ENCODE measurements around the gene PPP1R37.

Gene PPP1R37

DNA sequence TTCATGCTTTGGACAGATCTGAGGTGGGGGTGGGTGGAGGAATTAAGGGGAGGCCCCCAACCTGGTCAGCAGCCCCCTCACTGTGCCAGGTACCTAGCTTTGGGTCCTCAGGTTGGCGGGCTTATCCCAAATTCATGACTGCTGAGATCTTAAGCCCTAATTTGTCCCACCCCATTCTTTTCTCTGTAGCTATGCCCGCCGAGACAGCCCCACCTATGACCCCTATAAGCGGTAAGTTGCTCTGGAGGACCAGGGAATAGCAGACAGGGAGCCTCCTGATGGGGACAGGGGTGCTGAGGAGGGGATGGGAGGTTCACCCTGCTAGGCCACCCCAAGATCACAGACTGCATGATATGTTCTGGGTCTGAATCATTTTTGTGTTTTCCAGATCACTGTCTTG, 31.0 kb upstream of the PPP1R37 start:
- no peak for TF ChIP-seq POLR2A (IDR thresholded peaks at IDR 0.05; ENCODE audit: low read depth, low read length)
- FAIRE-seq = no peak
- no peak for DNase-seq (ENCODE audit: insufficient read length, low spot score)

DNA sequence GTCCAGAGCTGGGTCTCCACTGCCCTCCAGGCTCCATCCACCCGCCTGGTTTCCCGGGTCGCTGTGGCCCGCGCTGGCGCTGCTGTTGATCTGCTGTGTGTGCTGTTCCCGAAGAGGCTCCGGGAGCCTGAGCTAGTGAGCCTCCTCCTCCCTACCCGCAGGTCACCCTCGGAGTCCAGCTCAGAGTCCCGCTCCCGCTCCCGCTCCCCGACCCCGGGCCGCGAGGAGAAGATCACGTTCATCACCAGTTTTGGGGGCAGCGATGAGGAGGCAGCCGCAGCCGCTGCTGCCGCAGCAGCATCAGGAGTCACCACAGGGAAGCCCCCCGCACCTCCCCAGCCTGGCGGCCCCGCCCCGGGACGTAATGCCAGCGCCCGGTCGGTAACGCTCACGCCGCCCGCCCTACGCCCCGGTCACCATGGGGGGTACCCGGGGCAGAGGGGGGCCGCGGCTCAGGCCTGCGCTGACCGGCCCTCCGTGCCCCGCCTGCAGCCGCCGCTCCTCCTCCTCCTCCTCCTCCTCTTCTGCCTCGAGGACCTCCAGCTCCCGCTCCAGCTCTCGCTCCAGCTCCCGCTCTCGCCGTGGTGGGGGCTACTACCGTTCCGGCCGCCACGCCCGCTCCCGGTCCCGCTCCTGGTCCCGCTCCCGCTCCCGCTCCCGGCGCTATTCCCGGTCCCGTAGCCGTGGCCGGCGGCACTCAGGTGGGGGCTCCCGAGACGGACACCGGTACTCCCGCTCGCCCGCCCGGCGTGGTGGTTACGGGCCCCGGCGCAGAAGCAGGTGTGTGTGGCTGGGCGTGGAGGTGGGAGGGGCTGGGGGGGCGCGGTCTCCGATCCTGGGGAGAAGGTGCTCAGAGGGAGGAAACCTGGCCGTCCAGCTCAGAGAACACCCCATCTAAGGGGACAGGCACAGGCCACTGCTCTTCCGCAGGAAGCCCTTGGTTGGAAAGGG, 28.9 kb upstream of the PPP1R37 start:
- no peak for TF ChIP-seq POLR2A (IDR thresholded peaks at IDR 0.05; ENCODE audit: low read depth, low read length)
- DNase-seq (ENCODE audit: insufficient read length, low spot score) = no peak
- no peak for FAIRE-seq

GRCh38 chr19:45066921-45067661, 25.9 kb upstream of the PPP1R37 start:
- no peak for TF ChIP-seq POLR2A (IDR thresholded peaks at IDR 0.05; ENCODE audit: low read depth, low read length)
- FAIRE-seq (no peak), DNase-seq (ENCODE audit: insufficient read length, low spot score) (no peak)

DNA sequence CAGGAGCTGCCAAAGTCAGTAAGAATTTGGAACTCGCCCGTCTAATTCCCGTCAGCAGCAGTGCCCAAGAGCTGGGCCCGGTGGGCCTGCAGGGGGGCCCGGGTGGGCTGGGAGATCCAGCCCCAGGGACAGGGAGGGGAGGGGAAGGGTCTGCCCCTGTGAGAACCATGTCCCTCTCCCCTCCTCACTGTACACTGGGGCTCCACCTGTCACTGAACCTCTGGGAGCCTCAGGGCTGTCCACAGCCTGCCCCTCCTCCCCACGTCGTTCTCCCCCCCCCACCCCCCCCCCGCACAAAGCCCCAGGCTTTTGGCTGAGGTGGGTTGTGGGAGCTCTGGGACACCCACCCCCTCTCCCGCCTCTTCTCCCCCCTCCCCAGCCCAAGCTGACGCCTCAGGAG, 24.9 kb upstream of the PPP1R37 start:
- no peak for TF ChIP-seq POLR2A (IDR thresholded peaks at IDR 0.05; ENCODE audit: low read depth, low read length)
- no peak for FAIRE-seq

GRCh38 chr19:45069056-45069455, 23.9 kb upstream of the PPP1R37 start:
- peak; percentile 62 for DNase-seq (ENCODE audit: insufficient read length, low spot score)
- no peak for FAIRE-seq
- no peak for TF ChIP-seq POLR2A (IDR thresholded peaks at IDR 0.05; ENCODE audit: low read depth, low read length)

More for the DNA sequence above, 24.9 kb upstream of the PPP1R37 start:
- no peak for DNase-seq (ENCODE audit: insufficient read length, low spot score)

DNA sequence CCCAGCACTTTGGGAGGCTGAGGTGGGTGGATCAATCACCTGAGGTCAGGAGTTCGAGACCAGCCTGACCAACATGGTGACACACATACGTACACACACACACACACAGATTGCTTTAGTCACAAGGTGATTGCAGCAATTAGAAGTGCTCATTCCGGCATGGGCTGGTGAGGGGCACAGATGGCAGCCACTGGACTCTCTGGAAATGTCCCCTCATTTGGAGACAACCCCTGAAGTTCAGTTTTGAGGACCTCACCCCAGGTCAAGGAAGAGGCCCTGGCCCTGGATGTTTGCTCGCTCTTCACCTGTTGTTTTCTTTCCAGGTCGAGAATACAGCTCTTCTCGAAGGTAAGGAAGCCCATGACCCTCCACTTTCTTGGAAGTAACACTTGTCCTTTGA, 22.8 kb upstream of the PPP1R37 start:
- FAIRE-seq (no peak), DNase-seq (ENCODE audit: insufficient read length, low spot score) (no peak)
- TF ChIP-seq POLR2A (IDR thresholded peaks at IDR 0.05; ENCODE audit: low read depth, low read length) = no peak

DNA sequence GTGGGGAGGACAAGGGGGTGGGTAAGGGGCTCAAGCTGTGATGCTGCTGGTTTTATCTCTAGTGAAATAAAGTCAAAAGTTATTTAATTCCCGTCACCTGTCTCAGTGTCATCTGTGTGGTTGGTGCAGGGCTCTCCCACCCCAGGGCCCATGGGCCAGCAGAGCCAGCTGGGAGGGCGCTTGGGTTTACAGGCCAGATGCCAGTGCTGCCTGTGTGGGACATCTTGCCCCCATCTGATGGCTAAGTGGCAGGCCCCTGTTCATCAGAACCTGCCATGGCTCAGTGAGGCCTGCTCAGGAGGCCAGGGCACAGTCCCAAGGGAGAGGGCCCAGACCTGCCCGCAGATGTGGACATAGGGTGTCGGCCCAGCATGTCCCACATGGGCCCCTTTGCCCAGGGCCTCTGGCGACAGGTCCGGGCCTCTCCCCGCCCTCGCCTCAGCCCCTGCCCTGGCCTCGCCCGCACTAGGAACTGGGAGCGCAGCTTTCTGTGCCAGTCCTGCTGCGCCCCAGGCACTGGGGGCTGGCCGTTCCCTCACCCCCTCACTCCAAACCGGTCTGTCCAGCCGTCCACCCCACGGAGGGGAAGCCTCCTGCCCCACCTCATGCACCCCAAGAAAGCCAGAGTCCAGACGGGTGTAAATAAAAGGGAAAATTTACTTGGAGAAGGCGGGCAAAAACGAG, 22.0 kb upstream of the PPP1R37 start:
- no peak for DNase-seq (ENCODE audit: insufficient read length, low spot score)

DNA sequence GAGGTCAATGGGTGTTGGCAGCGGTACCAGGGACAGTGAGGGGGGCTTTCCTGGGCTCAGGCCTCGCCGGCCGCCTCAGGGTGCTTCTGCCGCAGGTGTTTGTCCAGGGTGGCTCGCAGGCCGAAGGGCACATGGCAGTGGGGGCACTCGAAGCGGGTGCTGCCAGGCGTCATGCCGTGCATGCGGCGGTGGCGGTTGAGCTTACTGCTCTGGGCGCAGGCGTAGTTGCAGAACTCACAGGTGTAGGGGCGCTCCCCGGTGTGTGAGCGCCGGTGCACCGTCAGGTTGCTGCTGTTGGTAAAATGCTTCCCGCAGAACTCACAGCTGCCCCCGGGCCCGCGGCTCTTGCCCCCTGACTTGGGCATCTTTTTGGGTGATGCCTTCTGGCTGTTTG, 21.4 kb upstream of the PPP1R37 start:
- FAIRE-seq (no peak), DNase-seq (ENCODE audit: insufficient read length, low spot score) (no peak)
- no peak for TF ChIP-seq POLR2A (IDR thresholded peaks at IDR 0.05; ENCODE audit: low read depth, low read length)

More for the DNA sequence above, 22.0 kb upstream of the PPP1R37 start:
- no peak for FAIRE-seq
- no peak for TF ChIP-seq POLR2A (IDR thresholded peaks at IDR 0.05; ENCODE audit: low read depth, low read length)

- TF ChIP-seq POLR2A (IDR thresholded peaks at IDR 0.05; ENCODE audit: low read depth, low read length) = no peak
- no peak for DNase-seq (ENCODE audit: insufficient read length, low spot score)
- no peak for FAIRE-seq
Observed at GRCh38 chr19:45071969-45072790, 20.8 kb upstream of the PPP1R37 start.

- DNase-seq (ENCODE audit: insufficient read length, low spot score) = no peak
- TF ChIP-seq POLR2A (IDR thresholded peaks at IDR 0.05; ENCODE audit: low read depth, low read length) = no peak
- no peak for FAIRE-seq
Observed at GRCh38 chr19:45074744-45075300, 18.2 kb upstream of the PPP1R37 start.

GRCh38 chr19:45075301-45076028, 17.5 kb upstream of the PPP1R37 start:
- no peak for DNase-seq (ENCODE audit: insufficient read length, low spot score)
- no peak for FAIRE-seq

More at GRCh38 chr19:45075301-45076028, 17.5 kb upstream of the PPP1R37 start:
- no peak for TF ChIP-seq POLR2A (IDR thresholded peaks at IDR 0.05; ENCODE audit: low read depth, low read length)

All from H54 (cell line).